Breast epithelium (tissue), 4 donors: ENCODE data around the gene RASL10B. TPM values are rescaled to one million over a fixed set of nuclear protein-coding genes. Genes with fewer than 3 reads are reported as not detected.

ENCODE experiments used
- DNase-seq, 2 donors: peaks; one replicate each; pipeline ENCODE4 v3.0.0-alpha.2; 2019; ENCODE audit warnings: low spot score in 2 of 2
- H3K27ac ChIP-seq, 2 donors: fragments of 200-600 bp; sonication (generic) in 1 of 2; one replicate each; pipeline ENCODE4 v1.5.1; 2016 to 2019; ENCODE audit warnings: mild to moderate bottlenecking in 1 of 2
- H3K27me3 ChIP-seq, 2 donors: fragments of 200-600 bp; sonication (generic) in 1 of 2; one replicate each; pipeline versions ENCODE4 v1.5.1 to v1.6.0; 2017 to 2019; ENCODE audit warnings: control low read depth in 1 of 2, mild to moderate bottlenecking in 1 of 2
- H3K36me3 ChIP-seq: fragments of 200-600 bp; one replicate; pipeline ENCODE4 v1.5.1; 2019
- H3K4me1 ChIP-seq, 2 donors: fragments of 200-600 bp; sonication (generic); one replicate each; pipeline ENCODE4 v1.5.1; 2016 to 2019; ENCODE audit warnings: control low read depth in 1 of 2
- H3K4me3 ChIP-seq, 3 donors: fragments of 200-600 bp; sonication (generic); 1 replicate in 2 of 3; 2 replicates in 1 of 3; pipeline ENCODE4 v1.5.1; 2016 to 2019; ENCODE audit warnings: mild to moderate bottlenecking in 3 of 3, moderate library complexity in 2 of 3
- H3K9me3 ChIP-seq, 2 donors: fragments of 200-600 bp; sonication (generic) in 1 of 2; one replicate each; pipeline ENCODE4 v1.5.1; 2016 to 2019; ENCODE audit warnings: control low read depth in 1 of 2
- POLR2A ChIP-seq: fragments of 450-650 bp; IDR thresholded peaks from one replicate; pipeline ENCODE4 v1.6.1; 2016; ENCODE audit warnings: antibody characterized with exemption, mild to moderate bottlenecking, moderate library complexity
- POLR2AphosphoS5 ChIP-seq, 3 donors: sonication (generic); formaldehyde crosslinking; IDR thresholded peaks; one replicate each; pipeline ENCODE4 v1.6.1; 2017; ENCODE audit warnings: antibody characterized with exemption in 3 of 3
- intact Hi-C: fragments of 100-400 bp; cut with DNase I; formaldehyde crosslinking; loops from one replicate; pipeline ENCODE4 v1.15.1; 2023; ENCODE audit warnings: low total_unique reads
- total RNA-seq, 3 donors: library from RNA; depleted of rRNA; stranded (reverse); fragments of >200 nt; gene quantifications; one replicate each; pipeline ENCODE4 v1.1.0, GENCODE V29; 2016
- TF ChIP-seq, protein P1 (sequence below), 3 donors: fragments of 450-650 bp; IDR thresholded peaks; one replicate each; pipeline ENCODE4 v1.5.1; 2016 to 2017; ENCODE audit warnings: antibody characterized with exemption in 3 of 3, mild to moderate bottlenecking in 3 of 3, moderate library complexity in 3 of 3

Gene RASL10B
- total RNA-seq, 3 donors from 2014 or later = 5.9 to 27.8 (median 11.1) TPM

- DNase-seq = no peak
- H3K27ac ChIP-seq = no peak overlapping the region
- intact Hi-C loops = no loop called here
- H3K4me1 ChIP-seq = peaks cover 0 to 3% of the 10 kb centered on the region in 2 donors
- no peaks in the 10 kb centered on the region for H3K9me3 ChIP-seq
- H3K27me3 ChIP-seq = peaks cover 0 to 41% of the 10 kb centered on the region in 2 donors
- H3K4me3 ChIP-seq = peak overlapping the region in 2 of 3 donors; percentile 30 to 60
- H3K36me3 ChIP-seq = no peaks in the 10 kb centered on the region
- TF ChIP-seq POLR2AphosphoS5 (IDR thresholded peaks at IDR 0.05) = no peak
- TF ChIP-seq, protein P1, sequence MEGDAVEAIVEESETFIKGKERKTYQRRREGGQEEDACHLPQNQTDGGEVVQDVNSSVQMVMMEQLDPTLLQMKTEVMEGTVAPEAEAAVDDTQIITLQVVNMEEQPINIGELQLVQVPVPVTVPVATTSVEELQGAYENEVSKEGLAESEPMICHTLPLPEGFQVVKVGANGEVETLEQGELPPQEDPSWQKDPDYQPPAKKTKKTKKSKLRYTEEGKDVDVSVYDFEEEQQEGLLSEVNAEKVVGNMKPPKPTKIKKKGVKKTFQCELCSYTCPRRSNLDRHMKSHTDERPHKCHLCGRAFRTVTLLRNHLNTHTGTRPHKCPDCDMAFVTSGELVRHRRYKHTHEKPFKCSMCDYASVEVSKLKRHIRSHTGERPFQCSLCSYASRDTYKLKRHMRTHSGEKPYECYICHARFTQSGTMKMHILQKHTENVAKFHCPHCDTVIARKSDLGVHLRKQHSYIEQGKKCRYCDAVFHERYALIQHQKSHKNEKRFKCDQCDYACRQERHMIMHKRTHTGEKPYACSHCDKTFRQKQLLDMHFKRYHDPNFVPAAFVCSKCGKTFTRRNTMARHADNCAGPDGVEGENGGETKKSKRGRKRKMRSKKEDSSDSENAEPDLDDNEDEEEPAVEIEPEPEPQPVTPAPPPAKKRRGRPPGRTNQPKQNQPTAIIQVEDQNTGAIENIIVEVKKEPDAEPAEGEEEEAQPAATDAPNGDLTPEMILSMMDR (IDR thresholded peaks at IDR 0.05) = no peak
- no peak for TF ChIP-seq POLR2A
Measured at GRCh38 chr17:35740997-35741931, 9.8 kb downstream of the RASL10B start.

- Histone ChIP-seq H3K27me3 (peaks cover 0 to 41% of the 10 kb centered on the region in 2 donors), H3K36me3 (no peaks in the 10 kb centered on the region), H3K9me3 (no peaks in the 10 kb centered on the region), H3K4me3 (no peak overlapping the region), H3K4me1 (peaks cover 0 to 7% of the 10 kb centered on the region in 2 donors), H3K27ac (no peak overlapping the region)
- intact Hi-C loops = no loop called here
- no peak for TF ChIP-seq POLR2AphosphoS5 (IDR thresholded peaks at IDR 0.05)
- TF ChIP-seq, protein P1 (IDR thresholded peaks at IDR 0.05) = no peak
- no peak for TF ChIP-seq POLR2A
- no peak for DNase-seq
Measured at GRCh38 chr17:35742496-35742895, 11.1 kb downstream of the RASL10B start.

DNA sequence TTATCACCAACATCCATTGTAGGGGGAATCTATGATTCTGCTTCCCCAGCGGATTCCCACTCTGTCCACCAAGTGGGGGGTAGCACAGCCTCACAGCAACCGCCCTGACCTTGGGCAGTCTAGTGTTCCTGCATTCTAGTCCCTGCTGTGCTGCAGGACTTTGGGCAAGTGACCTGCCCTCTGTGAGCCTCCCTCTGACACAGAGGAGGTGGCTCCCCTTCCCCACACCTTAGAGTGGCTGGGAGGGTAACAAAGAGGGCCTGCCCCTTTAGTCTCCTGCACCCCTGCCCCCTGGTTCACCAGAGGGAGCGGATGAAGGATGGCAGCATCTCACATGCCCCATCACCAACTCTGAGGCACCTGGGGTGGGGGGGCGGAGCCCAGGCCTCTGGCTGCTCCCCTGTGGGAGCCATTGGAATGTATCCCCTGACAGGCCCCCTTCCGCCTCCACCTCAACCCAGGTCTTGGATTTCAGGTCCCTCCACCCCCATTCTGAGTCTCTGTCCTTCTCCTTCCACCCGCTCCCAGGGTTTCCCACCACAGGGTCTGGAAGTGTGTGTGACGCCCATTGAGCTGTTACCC is 11.5 kb downstream of the RASL10B start:
- intact Hi-C loops = no loop called here
- TF ChIP-seq, protein P1 (IDR thresholded peaks at IDR 0.05) = no peak
- TF ChIP-seq POLR2AphosphoS5 (IDR thresholded peaks at IDR 0.05) (no peak), POLR2A (no peak)
- no peaks in the 10 kb centered on the region for H3K9me3 ChIP-seq
- H3K27me3 ChIP-seq = peaks cover 0 to 41% of the 10 kb centered on the region in 2 donors
- no peak overlapping the region for H3K4me3 ChIP-seq
- no peak for DNase-seq
- no peaks in the 10 kb centered on the region for H3K36me3 ChIP-seq
- H3K27ac ChIP-seq = no peak overlapping the region
- H3K4me1 ChIP-seq = peaks cover 0 to 11% of the 10 kb centered on the region in 2 donors

GRCh38 chr17:35743626-35744328 is 12.3 kb downstream of the RASL10B start:
- H3K4me1 ChIP-seq = peaks cover 3 to 14% of the 10 kb centered on the region in 2 donors
- no peaks in the 10 kb centered on the region for H3K9me3 ChIP-seq
- DNase-seq = no peak
- intact Hi-C loops = no loop called here
- TF ChIP-seq POLR2A (no peak), POLR2AphosphoS5 (IDR thresholded peaks at IDR 0.05) (no peak)
- TF ChIP-seq, protein P1 (IDR thresholded peaks at IDR 0.05) = no peak
- no peak overlapping the region for H3K4me3 ChIP-seq
- H3K36me3 ChIP-seq = no peaks in the 10 kb centered on the region
- peaks cover 0 to 41% of the 10 kb centered on the region in 2 donors for H3K27me3 ChIP-seq
- no peak overlapping the region for H3K27ac ChIP-seq
